AG04450 (cell line): ENCODE data around the gene SPATA20. TPM values are rescaled to one million over a fixed set of nuclear protein-coding genes. Genes with fewer than 3 reads are reported as not detected.
A peak's percentile ranks its signal among the peaks of the same experiment; 100 is the strongest.

ENCODE experiments used
- CTCF ChIA-PET: fragments of 300-600, 350-600 bp; formaldehyde crosslinking; extraction: SDS; loops from one replicate; lab custom pipeline; 2022; ENCODE audit warnings: antibody characterized with exemption, inconsistent platforms; lab: Charles Lee
- POLR2A ChIA-PET: fragments of 350-600 bp; formaldehyde crosslinking; extraction: SDS; loops from one replicate; lab custom pipeline; 2021; ENCODE audit warnings: antibody characterized with exemption, inconsistent platforms; lab: Yijun Ruan, JAX
- DNase-seq: peaks from one replicate; pipeline ENCODE4 v3.0.0-alpha.2; 2011; ENCODE audit warnings: low read depth, low spot score
- H3K27ac ChIP-seq: one replicate; pipeline ENCODE4 v1.5.1; 2012; ENCODE audit warnings: low read depth, low read length, control low read depth
- H3K27me3 ChIP-seq: one replicate; pipeline ENCODE4 v1.6.0; 2012; ENCODE audit warnings: low read length; ENCODE audit not compliant: control insufficient read depth, insufficient read depth
- H3K4me3 ChIP-seq: 2 replicates; pipeline ENCODE4 v1.5.1; 2011; ENCODE audit warnings: mild to moderate bottlenecking, low read depth, low read length, control low read depth
- H3K9me3 ChIP-seq: 2 replicates; pipeline ENCODE4 v1.5.1; 2012; ENCODE audit warnings: low read length; ENCODE audit not compliant: control insufficient read depth, insufficient read depth
- CTCF ChIP-seq: IDR thresholded peaks from 2 replicates; pipeline ENCODE4 v1.5.1; 2011; ENCODE audit warnings: low read depth, low read length, control low read depth, inconsistent platforms
- polyA plus RNA-seq: library from polyadenylated mRNA; depleted of rRNA; stranded (reverse); fragments of >200 nt; gene quantifications from 2 replicates; pipeline ENCODE4 v1.2.3, GENCODE V29; 2011

SPATA20 gene
- polyA plus RNA-seq, 1 experiment = 17.1 TPM

DNA sequence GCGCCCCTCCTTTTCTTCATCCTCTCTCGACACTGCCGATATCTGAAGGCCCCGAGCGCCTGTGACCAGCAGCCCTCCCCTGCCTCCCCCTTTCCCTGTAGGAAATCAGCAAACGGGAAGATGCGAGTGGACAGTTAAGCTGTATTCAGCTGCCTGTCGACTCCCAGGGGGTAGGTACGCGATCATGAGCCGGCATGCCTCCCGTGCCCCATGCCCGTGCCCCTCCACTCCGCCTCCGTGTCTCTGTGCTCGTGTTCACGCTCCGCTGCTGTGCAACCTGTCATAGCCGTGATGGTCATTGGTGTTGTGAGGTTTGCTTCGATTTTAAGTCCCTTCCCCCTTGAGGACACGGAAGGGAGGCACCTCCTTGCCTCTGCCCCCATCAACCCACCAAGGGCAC, 47.9 kb downstream of the SPATA20 start:
- Histone ChIP-seq H3K4me3 (no peak overlapping the region), H3K9me3 (no peaks in the 10 kb centered on the region; the same call in 1 of the 2 replicates), H3K27me3 (peaks cover 16% of the 10 kb centered on the region), H3K27ac (no peak overlapping the region)
- no peak for TF ChIP-seq CTCF
- ChIA-PET POLR2A (no interaction called here), CTCF (no interaction called here)
- DNase-seq = no peak

DNA sequence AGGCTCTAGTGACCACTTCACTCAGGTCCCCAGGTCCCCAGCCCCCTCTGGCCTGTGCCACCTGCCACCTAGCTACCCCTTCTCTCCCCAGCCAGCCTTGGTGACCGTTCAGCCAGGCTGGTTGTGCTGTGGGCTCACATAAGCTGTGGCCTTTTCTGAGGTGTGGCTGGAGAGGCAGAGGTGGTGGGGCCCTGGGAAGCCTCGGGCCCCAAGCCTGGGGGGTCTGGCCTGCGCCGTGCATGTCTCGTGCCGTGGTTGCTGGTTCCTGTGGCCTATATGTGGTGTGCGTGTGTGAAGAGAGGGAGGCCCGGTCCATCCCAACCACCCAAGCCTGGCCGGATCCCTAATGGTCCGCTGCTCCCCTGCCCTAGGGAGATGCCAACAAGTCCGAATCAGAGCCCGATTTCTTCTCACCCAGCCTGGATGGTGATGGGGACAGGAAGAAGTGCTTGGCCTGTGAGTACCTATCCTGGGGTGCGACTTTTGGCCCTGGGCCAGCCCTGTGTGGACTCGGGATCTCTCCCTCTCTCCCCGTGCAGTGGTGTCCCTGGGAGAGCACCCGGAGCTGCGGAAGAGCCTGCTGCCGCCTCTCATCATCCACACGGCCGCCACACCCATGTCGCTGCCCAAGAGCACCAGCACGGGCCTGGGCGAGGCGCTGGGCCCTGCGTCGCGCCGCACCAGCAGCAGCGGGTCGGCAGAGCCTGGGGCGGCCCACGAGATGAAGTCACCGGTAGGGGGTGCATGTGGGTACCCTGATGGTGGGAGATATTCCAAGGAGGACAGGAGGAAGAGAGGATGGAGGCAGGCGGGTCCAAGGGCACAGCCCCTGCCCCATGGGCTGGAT, 49.4 kb downstream of the SPATA20 start:
- H3K4me3 ChIP-seq = no peak overlapping the region
- peaks cover 16% of the 10 kb centered on the region for H3K27me3 ChIP-seq
- ChIA-PET CTCF (no interaction called here), POLR2A (no interaction called here)
- TF ChIP-seq CTCF = peak; percentile 35
- no peak for DNase-seq
- no peak overlapping the region for H3K27ac ChIP-seq
- no peaks in the 10 kb centered on the region; the same call in 1 of the 2 replicates for H3K9me3 ChIP-seq

- H3K4me3 ChIP-seq = no peak overlapping the region
- H3K9me3 ChIP-seq = no peaks in the 10 kb centered on the region; the same call in 1 of the 2 replicates
- no peak for TF ChIP-seq CTCF
- H3K27ac ChIP-seq = no peak overlapping the region
- no peak for DNase-seq
- H3K27me3 ChIP-seq = peaks cover 23% of the 10 kb centered on the region
- POLR2A ChIA-PET = no interaction called here
- CTCF ChIA-PET = no interaction called here
Observed at GRCh38 chr17:50598487-50598886, 51.5 kb downstream of the SPATA20 start.

DNA sequence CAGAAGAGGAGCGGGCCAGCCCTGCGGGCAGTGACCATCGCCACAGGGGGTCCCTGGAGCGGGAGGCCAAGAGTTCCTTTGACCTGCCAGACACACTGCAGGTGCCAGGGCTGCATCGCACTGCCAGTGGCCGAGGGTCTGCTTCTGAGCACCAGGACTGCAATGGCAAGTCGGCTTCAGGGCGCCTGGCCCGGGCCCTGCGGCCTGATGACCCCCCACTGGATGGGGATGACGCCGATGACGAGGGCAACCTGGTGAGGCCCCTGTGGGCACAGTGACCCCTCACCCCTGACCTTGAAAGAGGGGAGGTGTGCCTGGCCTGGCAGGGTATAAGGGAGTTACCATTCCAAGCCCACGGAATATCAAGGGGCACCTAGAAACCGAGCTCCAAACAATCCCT, 52.6 kb downstream of the SPATA20 start:
- ChIA-PET CTCF (interaction anchor here (1.4 kb wide), 1 partner anchor 49 kb away, joined by 3 read pairs; no protein-coding TSS in a partner anchor), POLR2A (no interaction called here)
- Histone ChIP-seq H3K27me3 (peaks cover 23% of the 10 kb centered on the region), H3K4me3 (no peak overlapping the region), H3K9me3 (no peaks in the 10 kb centered on the region; the same call in 1 of the 2 replicates), H3K27ac (no peak overlapping the region)
- no peak for DNase-seq
- TF ChIP-seq CTCF = no peak

DNA sequence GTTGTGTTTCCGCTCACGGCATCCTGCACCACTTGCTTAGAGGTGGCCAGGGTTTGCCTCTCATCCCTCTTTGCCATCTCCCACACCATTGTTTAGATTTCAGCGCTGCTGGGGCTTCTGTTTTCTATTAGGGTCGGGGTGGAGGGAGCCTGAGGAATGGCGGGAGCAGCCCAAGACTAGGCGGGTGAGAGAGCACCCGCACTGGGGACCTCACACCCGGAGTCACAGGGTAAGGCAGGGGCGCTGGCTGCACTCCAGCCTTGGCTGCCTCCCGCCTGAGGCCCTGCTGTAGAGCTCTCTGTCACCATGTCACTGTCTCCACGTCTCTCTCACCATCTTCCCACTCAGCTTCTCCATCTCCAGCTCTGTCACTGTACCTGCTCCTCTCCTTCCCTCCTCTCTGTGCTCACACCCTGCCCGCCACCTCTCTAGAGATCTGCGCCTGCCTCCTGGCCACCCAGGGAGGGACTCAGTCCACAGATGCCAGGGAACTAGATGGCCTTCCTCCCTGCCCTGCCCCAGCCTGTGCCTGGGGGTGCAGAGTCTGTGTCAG, 54.9 kb downstream of the SPATA20 start:
- H3K27ac ChIP-seq = no peak overlapping the region
- H3K27me3 ChIP-seq = peaks cover 26% of the 10 kb centered on the region
- H3K9me3 ChIP-seq = no peaks in the 10 kb centered on the region; the same call in 1 of the 2 replicates
- DNase-seq = no peak
- no peak overlapping the region for H3K4me3 ChIP-seq
- no peak for TF ChIP-seq CTCF
- POLR2A ChIA-PET = no interaction called here
- CTCF ChIA-PET = no interaction called here
